ENCODE results near the gene OBSCN.

Gene OBSCN

GRCh38 chr1:228174482-228175315, 33.1 kb upstream of the OBSCN start:
- no peak for TF ChIP-seq CTCF (conservative IDR thresholded peaks at IDR 0.05)
- H3K27ac ChIP-seq = no peak overlapping the region

GRCh38 chr1:228175316-228176023, 32.4 kb upstream of the OBSCN start:
- H3K27ac ChIP-seq = no peak overlapping the region
- TF ChIP-seq CTCF (conservative IDR thresholded peaks at IDR 0.05) = no peak

- no peak for TF ChIP-seq CTCF (conservative IDR thresholded peaks at IDR 0.05)
- no peak overlapping the region for H3K27ac ChIP-seq
These were observed 31.8 kb upstream of the OBSCN start for GRCh38 chr1:228176024-228176395.

- no peak overlapping the region for H3K27ac ChIP-seq
- no peak for TF ChIP-seq CTCF (conservative IDR thresholded peaks at IDR 0.05)
These were observed 31.2 kb upstream of the OBSCN start for GRCh38 chr1:228176461-228177182.

GRCh38 chr1:228177183-228177475, 30.7 kb upstream of the OBSCN start:
- H3K27ac ChIP-seq = no peak overlapping the region
- TF ChIP-seq CTCF (conservative IDR thresholded peaks at IDR 0.05) = no peak

- no peak overlapping the region for H3K27ac ChIP-seq
- no peak for TF ChIP-seq CTCF (conservative IDR thresholded peaks at IDR 0.05)
These were observed 29.8 kb upstream of the OBSCN start for GRCh38 chr1:228177721-228178710.

All from VCaP (cell line).